Endothelial cell of umbilical vein (primary cell): Measurements from ENCODE around the gene SMNDC1. TPM values are rescaled to one million over a fixed set of nuclear protein-coding genes. Genes with fewer than 3 reads are reported as not detected.

Experiments
- BruUV-seq: library from RNA; stranded (reverse); fragments of 400-500 nt; replicated peaks from 2 replicates; lab custom pipeline; 2021; lab: Mats Ljungman, UMichigan
- CTCF ChIA-PET: fragments of 300-600, 350-600 bp; sonication (Branson Sonifier 250); formaldehyde crosslinking; loops from one replicate; lab custom pipeline; 2021; ENCODE audit warnings: antibody characterized with exemption, inconsistent platforms; lab: Charles Lee
- POLR2A ChIA-PET: fragments of 300-600, 350-600 bp; sonication (Branson Sonifier 250); formaldehyde crosslinking; loops from one replicate; lab custom pipeline; 2021; ENCODE audit warnings: antibody characterized with exemption, inconsistent platforms; lab: Charles Lee
- DNase-seq: peaks from one replicate; pipeline ENCODE4 v3.0.0-alpha.2; 2011; ENCODE audit warnings: low read depth, low spot score
- FAIRE-seq: peaks from 2 replicates; lab custom pipeline; 2011; peaks lifted over from hg19 to GRCh38; lab: Jason Lieb, UNC
- H2AFZ ChIP-seq: 2 replicates; pipeline ENCODE4 v1.6.0; 2012; ENCODE audit warnings: low read depth, low read length, control low read depth, inconsistent platforms
- H3K27ac ChIP-seq: 2 replicates; pipeline ENCODE4 v1.5.1; 2011; ENCODE audit warnings: low read depth, mild to moderate bottlenecking, control low read depth, low read length, moderate library complexity; ENCODE audit not compliant: insufficient read depth
- H3K27me3 ChIP-seq, 2 experiments: 2 replicates each; pipeline versions ENCODE4 v1.6.0 to v1.6.1; 2011; ENCODE audit warnings: low read length in 2 of 2, mixed read lengths in 1 of 2; ENCODE audit not compliant: control insufficient read depth in 2 of 2, insufficient read depth in 2 of 2
- H3K36me3 ChIP-seq, 2 experiments: 2 replicates in 1 of 2; 3 replicates in 1 of 2; pipeline ENCODE4 v1.5.1; 2011; ENCODE audit warnings: low read length in 2 of 2, mild to moderate bottlenecking in 1 of 2, moderate library complexity in 1 of 2; ENCODE audit not compliant: control insufficient read depth in 2 of 2, insufficient read depth in 2 of 2; ENCODE audit errors: extremely low read depth in 1 of 2
- H3K4me1 ChIP-seq: 3 replicates; pipeline ENCODE4 v1.5.1; 2011; ENCODE audit warnings: mild to moderate bottlenecking, low read length; ENCODE audit not compliant: control insufficient read depth, insufficient read depth; ENCODE audit errors: extremely low read depth
- H3K4me2 ChIP-seq: 2 replicates; pipeline ENCODE4 v1.6.1; 2011; ENCODE audit warnings: low read length, control low read depth, mixed read lengths; ENCODE audit not compliant: insufficient read depth
- H3K4me3 ChIP-seq, 3 experiments: fragments of 200-600 bp in 1 of 3; sonication (generic), shearing (Covaris generic) in 1 of 3; replicated peaks in 1 of 3; 2 replicates each; pipeline ENCODE4 v1.5.1; 2011 to 2016; ENCODE audit warnings: control low read depth in 3 of 3, low read length in 3 of 3, mild to moderate bottlenecking in 2 of 3, inconsistent platforms in 1 of 3, low read depth in 1 of 3, moderate library complexity in 1 of 3; ENCODE audit not compliant: insufficient read depth in 1 of 3
- H3K79me2 ChIP-seq: 2 replicates; pipeline ENCODE4 v1.6.0; 2012; ENCODE audit warnings: low read length, inconsistent platforms; ENCODE audit not compliant: control insufficient read depth, insufficient read depth
- H3K9ac ChIP-seq: replicated peaks from 2 replicates; pipeline ENCODE3; 2011; ENCODE audit warnings: low read length, control low read depth; ENCODE audit not compliant: insufficient read depth; ENCODE audit errors: extremely low read depth
- H3K9me1 ChIP-seq: replicated peaks from 3 replicates; pipeline ENCODE4 v1.6.0; 2011; ENCODE audit warnings: mild to moderate bottlenecking, low read length; ENCODE audit not compliant: control insufficient read depth, insufficient read depth; ENCODE audit errors: extremely low read depth
- H3K9me3 ChIP-seq: replicated peaks from 2 replicates; pipeline ENCODE4 v1.5.1; 2012; ENCODE audit warnings: low read length, inconsistent platforms; ENCODE audit not compliant: control insufficient read depth, insufficient read depth
- H4K20me1 ChIP-seq: replicated peaks from 2 replicates; pipeline ENCODE3; 2011; ENCODE audit warnings: mild to moderate bottlenecking, low read length; ENCODE audit not compliant: control insufficient read depth, insufficient read depth; ENCODE audit errors: extremely low read depth
- CTCF ChIP-seq, 2 donors: IDR thresholded peaks; 1 replicate in 1 of 2; 2 replicates in 1 of 2; pipeline ENCODE4 v1.5.1; 2011; ENCODE audit warnings: low read length in 2 of 2, mild to moderate bottlenecking in 2 of 2, moderate library complexity in 2 of 2, control low read depth in 1 of 2, inconsistent platforms in 1 of 2, low read depth in 1 of 2; ENCODE audit not compliant: insufficient read depth in 1 of 2; ENCODE audit errors: extremely low read depth in 1 of 2
- EZH2 ChIP-seq: IDR thresholded peaks from 2 replicates; pipeline ENCODE4 v1.6.1; 2012; ENCODE audit warnings: borderline replicate concordance, low read depth, mild to moderate bottlenecking, moderate library complexity, low read length, inconsistent platforms; ENCODE audit not compliant: severe bottlenecking
- GATA2 ChIP-seq: IDR thresholded peaks from 2 replicates; pipeline ENCODE4 v1.7.0; 2011; ENCODE audit warnings: low read depth, mild to moderate bottlenecking, moderate library complexity, mixed read lengths, low read length; ENCODE audit not compliant: insufficient read length, insufficient read depth
- MAX ChIP-seq: IDR thresholded peaks from 2 replicates; pipeline ENCODE4 v1.6.1; 2011; ENCODE audit not compliant: insufficient read depth, insufficient read length
- POLR2A ChIP-seq: IDR thresholded peaks from 2 replicates; pipeline ENCODE4 v1.6.1; 2012; ENCODE audit warnings: low read depth, mild to moderate bottlenecking, control low read depth, low read length
- POLR2AphosphoS5 ChIP-seq: IDR thresholded peaks from 2 replicates; pipeline ENCODE4 v1.6.1; 2012; ENCODE audit warnings: low read depth, mild to moderate bottlenecking, control low read depth, low read length, moderate library complexity; ENCODE audit not compliant: insufficient read depth
- dilution Hi-C: fragments of 300-500 bp; cut with MboI; formaldehyde crosslinking; loops from one replicate; pipeline ENCODE4 v1.15.0; 2019; ENCODE audit warnings: low sequenced_read_pairs; ENCODE audit not compliant: extremely low pct_ligation_motif_present
- intact Hi-C: fragments of 100-400 bp; cut with micrococcal nuclease; formaldehyde crosslinking; loops from one replicate; pipeline ENCODE4 v1.10.0; 2022
- polyA plus RNA-seq, 4 experiments: library from polyadenylated mRNA; depleted of rRNA in 3 of 4; stranded (reverse) in 3 of 4; unstranded in 1 of 4; fragments of >200 nt; gene quantifications; 2 replicates each; pipeline versions ENCODE4 v1.2.1 to v1.2.3, GENCODE V29; 2011 to 2012; ENCODE audit warnings: missing spikeins in 1 of 4
- total RNA-seq: library from RNA; stranded (reverse); gene quantifications from 2 replicates; pipeline ENCODE4 v1.2.3, GENCODE V29; 2021

Gene SMNDC1
- total and polyA plus RNA-seq, 2 donors (not counting 3 experiments of a cell fraction or from before 2014, with no cell fraction given): 7.1 to 39.3 TPM

- Histone ChIP-seq H3K27ac (no peak overlapping the region), H3K9me1 (no peaks in the 10 kb centered on the region), H3K4me2 (no peak overlapping the region), H4K20me1 (no peaks in the 10 kb centered on the region), H3K4me3 (no peak overlapping the region), H3K27me3 (no peaks in the 10 kb centered on the region), H3K79me2 (no peaks in the 10 kb centered on the region), H2AFZ (no peak overlapping the region), H3K9ac (no peak overlapping the region), H3K36me3 (no peaks in the 10 kb centered on the region), H3K4me1 (no peaks in the 10 kb centered on the region), H3K9me3 (no peaks in the 10 kb centered on the region)
- dilution Hi-C loops (no loop called here), intact Hi-C loops (no loop called here)
- FAIRE-seq (no peak), DNase-seq (no peak)
- ChIA-PET POLR2A (no interaction called here), CTCF (interaction anchor here (1.0 to 1.3 kb wide), 2 partner anchors 10 to 14 kb away, joined by 4 read pairs; no protein-coding TSS in a partner anchor)
- BruUV-seq: no TSS peak
- TF ChIP-seq POLR2AphosphoS5: no peak
- no peak for TF ChIP-seq POLR2A
Measured at GRCh38 chr10:110244550-110244949, 60.2 kb downstream of the SMNDC1 start.

GRCh38 chr10:110242511-110242910 is 62.2 kb downstream of the SMNDC1 start:
- no TSS peak for BruUV-seq
- no peaks in the 10 kb centered on the region for H3K4me1 ChIP-seq
- no peak overlapping the region for H3K4me2 ChIP-seq
- H3K9me1 ChIP-seq: no peaks in the 10 kb centered on the region
- dilution Hi-C loops: no loop called here
- H3K79me2 ChIP-seq: no peaks in the 10 kb centered on the region
- intact Hi-C loops: no loop called here
- no peaks in the 10 kb centered on the region for H3K27me3 ChIP-seq
- TF ChIP-seq GATA2: no peak
- no peak for TF ChIP-seq CTCF (IDR thresholded peaks at IDR 0.05; ENCODE audit: extremely low read depth in 1 of 2, insufficient read depth in 1 of 2, low read depth in 1 of 2, low read length in 2 of 2)
- no peak for TF ChIP-seq MAX
- no peak for TF ChIP-seq POLR2AphosphoS5
- no peak for TF ChIP-seq EZH2
- no peaks in the 10 kb centered on the region for H3K9me3 ChIP-seq
- H2AFZ ChIP-seq: no peak overlapping the region
- H3K9ac ChIP-seq: no peak overlapping the region
- no peak overlapping the region for H3K27ac ChIP-seq
- no peaks in the 10 kb centered on the region for H3K36me3 ChIP-seq
- no peak for DNase-seq
- FAIRE-seq: no peak
- no peaks in the 10 kb centered on the region for H4K20me1 ChIP-seq
- ChIA-PET POLR2A (no interaction called here), CTCF (interaction anchor here (0.8 to 1.9 kb wide), 3 partner anchors 13 to 358 kb away, joined by 3 to 11 read pairs (median 3); no protein-coding TSS in a partner anchor)
- no peak overlapping the region for H3K4me3 ChIP-seq
